Activated T-cell treated with anti-CD3 and anti-CD28 coated beads for 1 hour (primary cell): Measurements from ENCODE around the gene ADAMTS6.
"Not testable (repeated sequence)": the region's sequence is repeated elsewhere in the genome, so short reads cannot be mapped to it uniquely, and the experiment has no call there.

ENCODE experiments used
- DNase-seq: peaks from one replicate; pipeline ENCODE4 v3.0.0-alpha.2; 2020; ENCODE audit warnings: low read depth

ADAMTS6 gene

GRCh38 chr5:65363499-65363898 lies 118.2 kb downstream of the ADAMTS6 start:
- no peak for DNase-seq

- DNase-seq, result no peak
Measured at GRCh38 chr5:65359981-65360380, 121.7 kb downstream of the ADAMTS6 start.

DNA sequence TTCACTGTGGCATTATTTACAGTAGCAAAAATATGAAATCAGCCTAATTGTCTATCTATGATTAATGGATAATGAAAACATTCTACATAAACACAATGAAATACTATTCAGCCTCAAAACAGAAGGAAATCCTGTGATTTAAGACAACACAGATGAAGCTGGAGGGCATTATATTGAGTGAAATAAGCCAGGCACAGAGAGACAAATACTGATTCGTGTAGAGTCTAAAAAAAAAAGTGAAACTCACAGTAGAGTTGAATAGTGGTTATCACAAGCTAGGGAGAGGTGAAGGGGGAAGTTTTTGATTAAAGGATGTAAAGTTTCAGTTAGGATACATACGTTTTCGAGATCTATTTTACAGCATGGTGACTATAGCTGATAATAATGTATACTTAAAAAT lies 122.2 kb downstream of the ADAMTS6 start:
- DNase-seq, result no peak

- no peak for DNase-seq
Measured at GRCh38 chr5:65356274-65356673, 125.4 kb downstream of the ADAMTS6 start.

DNA sequence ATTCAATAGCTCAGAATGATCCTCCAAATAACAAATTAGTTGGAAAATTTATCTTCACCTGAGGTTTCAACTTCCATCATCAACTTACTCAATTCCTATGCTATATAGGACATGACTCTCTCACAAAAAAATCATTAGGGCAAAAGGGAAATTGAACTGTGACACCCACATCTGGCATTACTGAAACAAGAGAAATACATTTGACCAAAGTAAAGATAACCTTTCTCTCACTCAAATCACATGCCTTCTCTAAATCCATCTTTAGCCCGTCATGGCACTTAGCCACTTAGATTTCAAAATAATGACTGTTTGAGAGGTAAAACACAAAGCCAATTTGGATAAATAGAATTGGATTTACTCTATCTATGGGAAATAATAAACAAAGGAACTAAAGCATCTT lies 126.4 kb downstream of the ADAMTS6 start:
- DNase-seq, result no peak

DNA sequence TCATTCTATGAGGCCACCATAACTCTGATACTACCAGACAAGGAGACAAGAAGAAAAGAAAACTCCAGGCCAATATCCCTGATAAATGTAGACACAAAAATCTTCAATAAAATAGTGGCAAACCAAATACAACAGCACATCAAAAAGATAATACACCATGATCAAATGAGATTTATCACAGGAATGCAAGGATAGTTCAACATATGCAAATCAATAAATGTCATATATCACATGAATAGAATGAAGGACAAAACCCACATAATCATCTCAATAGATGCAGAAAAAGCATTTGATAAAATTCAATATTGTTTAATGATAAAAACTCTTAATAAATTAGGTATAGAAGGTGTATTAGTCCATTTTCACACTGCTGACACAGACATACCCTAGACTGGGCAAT lies 139.9 kb downstream of the ADAMTS6 start:
- no peak for DNase-seq

- no peak for DNase-seq
Measured at GRCh38 chr5:65338606-65339151, 143.0 kb downstream of the ADAMTS6 start.

DNA sequence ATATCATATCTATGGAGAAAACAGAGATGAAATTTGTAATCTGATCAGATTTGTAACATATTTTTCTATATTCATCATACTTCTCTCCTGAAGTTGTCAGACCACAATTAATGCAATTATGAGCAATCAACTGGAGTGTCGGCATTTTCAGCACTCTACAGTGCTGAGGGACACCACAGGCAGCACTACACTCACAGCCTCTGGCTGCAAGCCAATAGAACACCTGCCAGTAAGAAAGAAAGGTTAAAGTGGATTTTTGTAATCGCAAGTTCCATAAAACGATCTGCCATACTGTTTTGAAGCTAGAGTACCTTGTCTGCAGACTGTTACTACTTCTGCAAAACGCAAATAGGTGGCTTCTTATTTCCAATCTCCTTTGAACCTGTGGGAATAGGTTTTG lies 147.6 kb downstream of the ADAMTS6 start:
- no peak for DNase-seq

GRCh38 chr5:65332591-65332990 lies 149.1 kb downstream of the ADAMTS6 start:
- no peak for DNase-seq

- DNase-seq, result no peak
Measured at GRCh38 chr5:65329266-65329665, 152.5 kb downstream of the ADAMTS6 start.

- DNase-seq, result no peak
Measured at GRCh38 chr5:65327582-65327981, 154.1 kb downstream of the ADAMTS6 start.

DNA sequence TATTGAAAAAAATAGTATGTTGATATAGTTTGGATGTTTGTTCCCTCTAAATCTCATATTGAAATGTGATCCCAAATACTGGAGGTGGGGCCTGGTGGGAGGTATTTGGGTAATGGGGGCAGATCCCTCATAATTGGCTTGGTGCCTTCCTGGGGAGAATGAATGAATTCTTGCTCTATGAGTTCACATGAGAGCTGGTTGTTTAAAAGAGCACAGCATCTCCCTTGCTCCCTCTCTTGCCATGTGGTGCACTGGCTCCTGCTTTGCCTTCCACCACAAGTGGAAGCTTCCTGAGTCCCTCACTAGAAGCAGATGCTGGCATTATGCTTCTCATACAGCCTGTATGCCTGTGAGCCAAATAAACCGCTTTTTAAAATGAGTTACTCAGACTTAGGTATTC lies 154.8 kb downstream of the ADAMTS6 start:
- no peak for DNase-seq

GRCh38 chr5:65324226-65324625 lies 157.5 kb downstream of the ADAMTS6 start:
- DNase-seq, result no peak

GRCh38 chr5:65320704-65321103 lies 161.0 kb downstream of the ADAMTS6 start:
- not testable (repeated sequence) for DNase-seq

DNA sequence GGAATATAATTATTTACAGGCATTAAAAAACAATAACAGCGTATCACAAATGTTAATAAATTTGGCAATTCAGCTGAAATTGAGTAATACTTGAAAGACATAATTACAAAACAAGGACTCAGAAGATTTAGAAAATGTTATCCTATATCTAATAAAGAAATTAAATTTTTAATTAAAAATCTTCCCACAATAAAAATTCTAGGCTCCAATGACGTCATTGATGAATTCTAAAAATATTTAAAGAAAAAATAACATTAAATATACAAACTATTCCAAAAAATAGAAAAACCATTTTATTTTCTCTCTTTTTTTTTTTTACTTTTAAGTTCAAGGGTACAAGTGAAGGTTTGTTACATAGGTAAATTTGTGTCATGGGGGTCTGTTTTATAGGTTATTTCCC lies 161.5 kb downstream of the ADAMTS6 start:
- DNase-seq, result no peak

DNA sequence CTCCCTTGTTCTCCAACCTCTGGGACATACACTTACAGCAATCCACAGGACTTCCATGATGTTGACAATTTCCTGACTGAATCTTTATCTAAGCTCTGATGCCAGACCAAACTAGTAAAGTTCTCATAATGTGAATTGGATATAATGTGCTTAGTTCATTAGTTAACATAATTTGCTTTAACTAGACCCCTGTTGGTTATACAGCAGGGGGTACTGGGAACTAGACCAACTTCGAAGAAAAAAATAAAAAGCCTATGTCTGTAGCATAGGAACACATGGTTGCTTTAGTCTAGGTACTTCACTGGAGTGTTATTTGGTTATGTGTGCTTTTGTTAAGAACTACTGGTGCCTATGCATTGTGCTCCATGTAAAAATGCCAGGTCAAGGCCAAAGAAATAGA lies 173.8 kb downstream of the ADAMTS6 start:
- DNase-seq, result no peak

DNA sequence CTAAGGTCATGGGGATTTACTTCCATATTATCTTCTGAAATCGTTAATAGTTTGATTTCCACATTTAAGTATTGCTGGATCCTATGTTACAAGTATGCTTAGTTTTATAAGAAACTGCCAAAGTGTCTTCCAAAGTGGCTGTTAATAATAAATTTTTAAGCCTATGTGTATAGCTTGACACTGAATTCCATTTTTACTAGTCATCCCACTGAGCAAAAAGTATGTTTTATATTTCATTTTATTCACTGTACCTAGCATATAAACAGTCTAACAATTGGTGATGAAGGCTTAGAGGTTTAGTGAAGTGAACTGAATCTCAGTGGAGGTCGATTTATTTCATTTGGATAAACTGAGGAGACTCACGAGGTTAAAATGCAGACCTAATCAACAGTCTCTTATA lies 174.6 kb downstream of the ADAMTS6 start:
- no peak for DNase-seq

DNA sequence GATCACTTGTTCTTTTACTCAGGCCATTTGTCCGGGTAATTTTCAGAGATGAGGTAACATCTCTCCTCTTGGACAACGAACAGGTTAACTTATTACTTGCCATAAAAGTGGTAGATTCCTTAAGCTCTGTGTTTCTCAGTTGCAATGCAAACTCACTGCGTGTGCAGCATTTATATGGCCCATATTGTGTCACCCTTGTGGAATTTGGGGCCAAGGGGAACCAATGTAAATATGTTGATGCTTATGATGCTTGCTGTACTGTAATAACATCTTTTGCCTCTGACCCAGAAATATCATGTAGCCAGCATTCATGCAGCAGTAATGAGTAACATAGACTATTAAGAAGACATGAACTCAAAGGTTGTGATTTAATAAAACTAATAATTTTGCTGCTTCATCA lies 175.8 kb downstream of the ADAMTS6 start:
- DNase-seq, result no peak

- no peak for DNase-seq
Measured at GRCh38 chr5:65299861-65300260, 181.9 kb downstream of the ADAMTS6 start.

DNA sequence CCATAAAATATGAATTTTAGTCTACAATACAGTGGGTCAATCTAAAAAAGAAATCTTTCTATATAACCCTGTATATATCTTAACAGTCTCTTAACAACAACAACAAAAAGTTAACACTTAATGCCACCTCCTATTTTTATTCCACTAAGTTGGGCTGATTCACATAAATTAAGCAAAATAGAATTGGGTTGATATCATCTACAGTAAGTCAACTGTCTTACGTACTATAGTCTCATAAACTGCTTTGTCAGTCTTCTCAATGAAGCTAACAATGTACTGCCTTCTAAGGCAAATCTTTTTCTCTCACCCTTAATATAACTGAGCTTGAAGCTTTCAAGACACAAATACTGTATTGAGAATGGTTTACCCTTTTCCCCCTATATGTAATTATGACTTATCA lies 185.7 kb downstream of the ADAMTS6 start:
- no peak for DNase-seq

DNA sequence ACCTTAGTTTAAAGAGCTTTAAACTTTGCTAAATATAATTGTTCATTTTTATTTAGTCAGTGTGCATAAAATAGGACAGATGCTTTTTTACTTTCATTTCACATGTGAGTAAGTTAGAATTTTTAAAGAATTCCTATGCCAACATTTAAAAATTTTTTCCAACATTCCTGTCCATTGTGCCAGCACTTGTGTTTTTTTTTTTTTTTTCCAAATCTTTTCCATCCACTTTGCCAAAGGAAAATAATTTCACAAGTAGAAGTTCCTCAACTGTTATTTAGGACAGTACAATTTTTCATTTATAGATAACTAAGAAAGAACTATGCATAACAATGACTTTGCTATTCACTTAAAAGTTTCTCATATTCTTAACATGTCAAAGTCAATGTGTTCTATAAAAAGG lies 189.5 kb downstream of the ADAMTS6 start:
- no peak for DNase-seq

DNA sequence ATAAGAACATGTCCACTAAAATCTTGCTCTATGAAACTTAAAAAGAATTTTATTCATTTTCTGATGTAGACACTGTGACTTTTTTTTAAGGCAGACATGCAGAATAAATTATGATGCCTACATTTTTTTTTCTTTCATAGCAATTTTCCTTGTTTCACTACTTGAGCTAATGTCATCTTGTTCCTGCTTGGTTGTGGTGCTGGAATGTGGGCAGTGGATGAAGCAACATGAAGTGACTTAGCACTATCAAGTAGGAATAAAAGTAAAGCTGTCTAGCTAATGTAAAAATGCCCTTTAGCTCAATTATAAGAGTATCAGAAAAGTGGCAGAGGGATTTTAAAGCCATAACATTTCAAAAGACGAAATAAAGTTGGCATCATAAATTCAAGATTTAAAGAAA lies 191.0 kb downstream of the ADAMTS6 start:
- no peak for DNase-seq

- no peak for DNase-seq
Measured at GRCh38 chr5:65288657-65289056, 193.1 kb downstream of the ADAMTS6 start.

- no peak for DNase-seq
Measured at GRCh38 chr5:65279603-65280002, 202.1 kb downstream of the ADAMTS6 start.
